NCI-H526 treated with DMSO at 0.1 percent for 48 hours (cell line): ENCODE measurements around the gene TLCD2.
A peak's percentile ranks its signal among the peaks of the same experiment; 100 is the strongest.
"Not testable (repeated sequence)": the region's sequence is repeated elsewhere in the genome, so short reads cannot be mapped to it uniquely, and the experiment has no call there.

Source experiments
- DNase-seq: peaks from one replicate; lab custom pipeline; 2025; lab: John Stamatoyannopoulos, UW

TLCD2 gene

DNA sequence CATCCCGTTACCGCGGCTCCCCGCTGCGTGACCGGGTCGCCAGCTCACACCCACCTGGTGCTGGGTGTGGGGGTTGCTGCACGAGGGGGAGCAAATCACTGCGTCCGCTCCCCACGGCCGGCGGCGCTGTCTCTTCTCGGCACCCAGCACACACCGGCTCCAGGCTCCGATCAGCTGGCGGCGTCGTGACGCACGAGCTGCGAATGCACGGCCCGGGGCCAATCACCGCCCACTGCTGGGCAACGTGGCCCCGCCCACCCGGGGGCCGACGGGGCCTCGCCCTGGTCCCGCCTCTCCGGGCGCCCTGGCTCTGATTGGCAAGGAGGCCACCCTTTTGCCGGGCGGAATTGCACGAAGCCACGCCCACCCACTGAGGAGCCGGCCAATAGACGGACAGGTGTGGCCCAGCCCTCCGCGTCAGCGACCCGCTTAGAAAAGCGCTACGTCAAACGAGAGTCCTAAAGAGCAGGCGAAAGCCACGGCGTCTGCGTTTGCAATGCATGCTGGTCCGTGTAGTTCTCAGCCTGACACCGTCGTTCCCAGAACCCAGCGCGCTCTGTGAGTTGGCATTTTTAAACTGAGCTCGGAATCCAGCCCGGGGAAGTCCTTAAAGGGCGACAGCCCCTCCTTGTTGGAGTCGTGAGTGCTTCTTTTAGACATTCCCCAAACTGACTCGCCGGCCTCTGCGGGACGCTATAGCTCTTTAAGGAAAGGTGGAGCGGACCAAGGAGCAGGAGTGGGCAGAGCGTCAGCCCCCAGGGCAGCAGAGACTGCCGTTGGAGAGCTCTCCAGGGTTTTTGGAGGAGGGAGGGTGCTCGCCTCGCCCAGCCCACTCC, 6.1 kb upstream of the TLCD2 start:
- DNase-seq: peak; percentile 97

DNA sequence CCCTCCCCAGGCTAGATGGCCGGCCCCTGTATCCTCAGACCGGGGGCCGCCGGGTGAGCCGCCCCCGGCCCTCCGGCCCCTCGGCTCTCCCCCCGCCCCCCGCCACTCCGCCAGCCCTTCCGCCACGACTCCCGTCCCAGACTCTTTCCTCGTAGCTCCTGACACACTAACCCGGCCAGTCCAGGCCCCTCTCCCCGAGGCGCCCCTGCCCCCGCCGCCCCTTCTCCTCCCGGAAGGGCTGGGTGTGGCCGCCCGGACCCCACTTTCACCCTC, 5.6 kb upstream of the TLCD2 start:
- DNase-seq: no peak

DNA sequence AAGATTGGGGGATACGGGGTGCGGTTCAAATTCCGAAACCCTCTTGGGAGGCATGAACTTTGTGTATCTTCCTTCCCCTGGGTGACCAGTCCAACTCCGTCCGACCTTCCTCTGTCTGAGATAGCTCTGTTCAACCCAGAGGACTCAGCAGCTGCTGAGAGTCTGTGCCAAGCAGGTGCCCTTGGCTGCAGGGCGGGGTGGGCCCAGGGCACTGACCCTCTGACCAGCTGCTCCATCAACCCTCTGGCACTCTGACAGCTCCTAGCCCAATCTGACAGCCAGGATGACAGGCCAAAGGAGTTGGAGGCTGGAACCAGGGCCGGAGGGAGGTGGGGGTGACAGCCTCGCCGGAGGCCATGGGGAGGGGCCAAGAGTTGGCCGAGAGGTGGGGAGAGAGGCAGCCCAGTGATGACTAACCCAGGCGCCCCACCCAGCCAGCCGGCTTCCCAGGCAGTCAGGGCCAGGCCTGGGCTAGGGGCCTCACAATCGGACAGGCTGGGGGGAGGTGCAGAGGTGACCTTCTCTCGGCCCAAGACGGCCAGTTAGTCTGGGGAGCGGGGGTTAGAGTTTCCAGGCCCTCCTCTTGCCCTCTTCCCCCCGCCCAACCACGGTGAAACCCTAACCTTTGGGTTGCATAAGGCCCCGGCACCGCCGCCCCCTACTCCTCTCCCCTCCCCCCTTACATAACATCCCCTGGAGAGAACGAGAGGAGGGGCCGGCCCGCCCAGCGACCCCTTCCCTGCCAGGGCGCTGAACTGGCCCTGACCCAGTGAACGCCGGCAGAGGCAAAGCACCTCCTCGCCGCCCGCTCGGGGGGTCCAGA, 5.0 kb upstream of the TLCD2 start:
- DNase-seq: no peak

DNA sequence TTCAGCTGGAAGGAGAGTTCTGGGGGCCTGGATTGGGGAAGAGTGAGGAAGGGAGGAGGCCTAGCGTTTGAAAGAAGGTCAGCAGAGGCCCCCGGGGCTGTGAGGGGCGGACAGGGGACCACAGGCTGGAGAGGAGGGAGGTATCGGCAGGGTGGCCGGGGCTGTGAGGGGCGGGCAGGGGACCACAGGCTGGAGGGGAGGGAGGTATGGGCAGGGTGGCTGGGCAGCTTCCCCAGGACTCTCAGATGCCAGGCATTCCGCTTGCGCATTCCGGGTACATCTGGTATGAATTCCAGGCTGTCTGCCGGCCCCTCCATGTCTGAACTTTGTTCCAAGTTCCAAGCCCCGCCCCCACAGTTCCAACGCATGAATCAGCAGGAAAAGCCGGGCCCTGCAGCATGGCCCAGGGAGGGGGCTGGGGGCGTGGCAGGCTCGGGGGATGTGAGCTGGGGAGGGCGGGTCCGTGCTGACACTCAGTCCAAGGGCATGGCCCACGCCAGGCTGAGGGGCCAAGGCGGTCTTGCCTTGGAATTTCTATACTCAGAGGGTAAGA, 4.3 kb upstream of the TLCD2 start:
- no peak for DNase-seq

DNA sequence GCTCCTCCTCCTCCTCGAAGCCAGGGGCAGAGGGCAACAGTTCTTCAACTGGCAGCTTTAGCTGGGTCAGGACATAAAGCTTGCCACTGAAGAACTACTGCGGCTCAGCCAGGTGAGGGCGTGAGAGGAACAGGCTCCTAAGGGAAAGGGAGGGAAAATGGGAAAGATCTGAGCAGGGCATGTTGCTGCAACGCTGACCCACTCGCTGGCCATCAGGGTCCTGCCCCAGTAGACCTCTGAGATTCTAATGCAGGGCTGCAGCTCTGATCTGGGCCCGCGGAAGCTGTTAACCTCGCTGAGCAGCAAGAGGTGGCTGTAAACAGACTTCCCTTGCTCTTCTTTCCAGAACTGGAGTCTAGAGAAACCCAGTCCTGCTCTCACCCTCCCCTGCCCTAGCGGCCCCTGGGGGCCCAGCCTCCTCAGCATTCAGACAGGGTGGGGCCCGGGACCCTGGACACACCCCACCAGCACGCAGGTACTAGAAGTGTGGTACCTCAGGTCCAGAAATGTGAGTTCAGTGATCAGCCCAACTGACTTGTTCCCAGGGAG, 3.8 kb upstream of the TLCD2 start:
- DNase-seq: peak; percentile 30

DNA sequence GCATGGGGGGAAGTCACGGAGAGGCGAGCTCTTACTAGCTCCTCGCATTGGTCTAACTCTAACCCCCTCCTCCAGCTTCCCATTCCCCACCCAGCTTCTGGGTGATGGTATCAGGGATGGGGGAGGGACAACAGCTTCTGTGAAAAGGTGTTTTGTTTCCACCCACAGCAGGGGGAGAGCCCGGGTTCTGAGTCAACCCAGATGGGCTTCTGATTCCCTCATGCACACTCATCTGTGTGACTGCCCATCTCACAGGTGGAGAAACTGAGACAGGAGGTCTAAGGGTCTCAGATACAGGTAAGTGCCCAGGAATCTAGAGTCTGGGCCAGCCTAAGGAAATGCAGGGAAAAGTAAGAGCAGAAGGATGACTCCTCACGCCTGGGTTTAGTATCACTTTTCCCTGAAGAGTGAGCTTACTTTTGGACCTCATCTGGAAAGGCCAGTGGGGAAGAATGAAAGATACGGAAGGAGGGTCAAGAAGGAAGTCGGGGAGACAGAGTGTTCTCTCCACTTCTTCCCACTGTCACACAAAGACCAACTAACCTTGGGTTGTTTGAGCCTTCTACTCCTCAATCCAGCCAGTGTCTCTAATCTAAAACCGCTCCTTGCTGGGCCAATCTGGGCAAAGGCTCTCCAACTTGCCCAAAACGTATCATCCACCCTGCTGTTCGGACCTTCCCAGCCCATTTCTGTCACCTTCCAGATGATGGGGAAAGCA, 3.1 kb upstream of the TLCD2 start:
- DNase-seq: no peak

DNA sequence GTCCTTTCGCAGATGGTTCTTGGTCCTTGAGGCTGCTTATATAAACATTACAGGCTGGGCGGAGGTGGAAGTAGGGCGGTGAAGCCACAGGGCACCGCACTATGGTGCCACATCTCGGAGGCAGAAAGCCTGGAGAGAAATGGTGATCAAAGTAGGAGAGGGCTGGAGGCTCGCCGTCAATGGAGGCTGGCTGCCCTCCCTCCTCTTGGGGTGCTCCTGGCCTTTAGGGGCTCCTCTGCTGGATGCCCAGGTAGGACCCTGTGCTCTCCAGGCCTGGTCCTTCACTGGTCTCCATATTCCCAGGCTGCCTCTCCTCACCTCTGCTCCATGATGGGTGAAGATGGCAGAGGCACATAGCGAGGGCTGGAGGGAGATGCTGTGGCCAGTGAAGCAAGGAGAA, 2.1 kb upstream of the TLCD2 start:
- DNase-seq: no peak

DNA sequence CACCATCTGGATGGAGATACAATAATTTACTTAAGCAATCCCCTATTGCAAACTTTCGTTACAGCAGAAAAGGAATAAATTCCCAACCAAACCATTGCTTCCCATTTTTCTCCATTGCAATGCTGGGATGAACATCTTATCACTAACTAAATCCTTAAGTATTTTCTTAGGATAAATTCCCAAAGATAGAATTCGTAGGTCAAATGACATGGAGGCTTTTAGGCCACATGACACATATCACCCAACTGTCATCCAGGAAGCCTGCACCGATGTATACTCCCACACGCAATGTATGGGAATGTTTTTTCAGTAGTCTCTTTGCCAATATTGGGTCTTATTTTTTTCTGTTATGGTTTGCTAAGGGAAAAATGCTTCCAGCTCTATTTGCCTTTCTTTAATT, 1.6 kb upstream of the TLCD2 start:
- no peak for DNase-seq

DNA sequence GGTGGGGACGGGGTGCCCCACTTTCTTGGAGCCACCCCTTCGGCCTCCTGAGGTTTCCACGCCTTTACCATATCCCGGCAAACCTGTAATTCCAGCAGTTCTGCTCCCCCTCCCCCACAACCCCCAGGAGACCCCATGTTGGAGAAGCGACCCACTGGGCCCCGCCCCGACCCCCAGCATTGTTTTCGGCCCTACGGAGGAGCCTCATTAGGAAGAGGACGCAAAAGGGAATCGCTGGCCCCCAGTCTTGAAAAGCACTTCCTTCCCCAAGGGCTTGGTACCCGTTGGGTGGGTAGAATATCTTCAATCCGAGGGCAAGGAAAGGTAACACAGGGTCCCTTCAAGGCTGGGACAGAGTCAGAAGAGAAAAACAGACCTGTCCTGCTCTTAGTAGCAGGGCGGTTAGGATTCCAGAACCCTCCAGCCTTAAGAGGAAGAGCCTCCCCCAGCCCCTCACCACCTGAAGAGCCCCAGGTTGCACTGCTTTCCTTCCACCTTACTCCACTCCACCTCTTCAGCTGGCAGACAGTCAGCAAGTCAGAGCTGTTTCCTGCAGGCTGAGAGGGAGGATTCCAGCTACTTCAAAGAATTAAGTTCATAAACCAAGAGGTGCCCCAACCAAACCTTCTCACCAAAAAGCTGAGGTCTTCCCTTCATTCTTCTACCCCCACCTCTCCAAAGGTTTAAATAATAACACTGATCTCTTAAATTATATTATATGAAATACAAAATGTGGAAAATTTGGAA, 803 bp upstream of the TLCD2 start:
- no peak for DNase-seq

DNA sequence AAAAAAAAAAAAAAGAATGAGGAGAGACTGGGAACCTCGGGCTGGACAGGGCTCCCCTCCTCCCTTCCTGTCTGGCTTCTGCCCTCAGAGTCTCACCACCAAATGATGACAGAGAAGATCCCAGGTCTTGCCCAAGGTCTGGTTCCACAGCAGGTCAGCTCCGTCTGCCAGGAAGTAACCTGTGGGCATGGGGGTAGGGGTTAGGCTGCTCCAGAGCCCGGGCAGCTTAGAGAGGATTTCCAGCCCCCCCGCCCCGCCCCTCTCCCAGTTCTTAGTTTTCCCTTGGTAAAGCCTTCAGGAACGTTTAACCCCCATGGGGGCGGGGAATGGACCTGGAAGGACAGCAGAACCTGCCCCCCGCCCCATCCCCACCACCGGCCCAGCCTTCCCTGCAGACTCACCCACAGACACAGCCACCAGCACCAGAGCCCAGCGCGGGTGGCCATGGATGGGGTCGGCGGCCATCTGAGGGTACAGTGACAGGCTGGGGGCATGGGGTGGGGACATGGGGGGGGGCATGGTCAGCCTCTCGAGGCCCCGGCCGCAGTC, 700 bp downstream of the TLCD2 start:
- DNase-seq: no peak

DNA sequence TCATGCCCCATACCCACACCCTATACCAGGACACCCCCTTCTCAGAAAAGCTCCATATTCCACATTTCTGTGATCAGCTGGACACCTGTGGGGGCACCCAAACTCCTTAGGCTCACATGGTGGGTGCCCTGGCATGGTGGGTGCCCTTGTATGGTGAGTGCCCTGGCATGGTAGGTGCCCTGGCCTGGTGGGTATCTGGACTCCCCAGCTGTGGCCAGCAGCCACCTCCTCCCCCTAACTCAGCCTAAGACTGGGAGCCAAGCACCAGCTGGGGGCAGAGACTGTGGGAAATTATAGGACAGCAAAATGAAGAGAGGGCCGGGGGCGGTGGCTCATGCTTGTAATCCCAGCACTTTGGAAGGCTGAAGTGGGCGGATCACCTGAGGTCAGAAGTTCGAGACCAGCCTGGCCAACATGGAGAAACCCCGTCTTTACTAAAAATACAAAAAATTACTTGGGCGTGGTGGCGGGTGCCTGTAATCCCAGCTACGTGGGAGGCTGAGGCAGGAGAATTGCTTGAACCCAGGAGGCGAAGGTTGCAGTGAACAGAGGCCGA, 1.3 kb downstream of the TLCD2 start:
- not testable (repeated sequence) for DNase-seq

DNA sequence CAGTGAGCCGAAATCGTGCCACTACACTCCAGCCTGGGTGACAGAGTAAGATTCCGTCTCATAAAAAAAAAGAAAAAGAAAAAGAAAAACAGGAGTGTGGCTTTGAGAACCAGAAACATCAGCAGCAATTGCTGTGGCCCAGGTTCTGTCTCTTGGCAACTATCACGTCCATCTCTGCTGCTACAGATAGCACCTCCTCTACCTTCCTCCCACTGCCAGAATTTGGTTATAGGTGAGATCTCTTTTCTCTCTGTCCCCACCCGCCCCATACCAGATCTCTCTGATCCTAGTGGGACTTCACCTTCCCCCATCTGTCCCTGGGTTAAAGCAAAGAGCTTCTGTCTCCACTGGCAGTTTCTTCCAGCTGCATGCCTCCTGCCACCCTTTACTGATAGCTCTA, 3.1 kb downstream of the TLCD2 start:
- DNase-seq: peak; percentile 68

DNA sequence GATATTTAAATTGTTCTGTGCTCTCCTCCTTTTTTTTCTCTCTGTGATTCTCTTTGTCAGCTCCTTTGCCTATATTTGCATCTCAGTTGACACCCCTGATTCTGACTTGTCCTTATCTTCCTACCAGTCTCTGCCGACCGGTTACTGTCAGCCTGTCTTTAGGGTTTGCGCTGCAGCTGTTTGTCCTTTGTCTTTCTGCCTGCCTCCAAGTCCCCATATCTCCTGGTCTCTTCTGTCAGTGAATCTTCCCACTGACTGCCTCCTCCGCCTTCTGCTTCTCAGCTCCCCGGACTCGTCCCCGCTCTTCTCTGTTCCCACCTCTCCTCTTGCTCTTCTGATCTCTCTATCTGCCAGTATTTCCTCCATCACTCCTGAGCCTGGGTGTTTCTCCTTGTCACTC, 5.2 kb downstream of the TLCD2 start:
- DNase-seq: peak; percentile 73

DNA sequence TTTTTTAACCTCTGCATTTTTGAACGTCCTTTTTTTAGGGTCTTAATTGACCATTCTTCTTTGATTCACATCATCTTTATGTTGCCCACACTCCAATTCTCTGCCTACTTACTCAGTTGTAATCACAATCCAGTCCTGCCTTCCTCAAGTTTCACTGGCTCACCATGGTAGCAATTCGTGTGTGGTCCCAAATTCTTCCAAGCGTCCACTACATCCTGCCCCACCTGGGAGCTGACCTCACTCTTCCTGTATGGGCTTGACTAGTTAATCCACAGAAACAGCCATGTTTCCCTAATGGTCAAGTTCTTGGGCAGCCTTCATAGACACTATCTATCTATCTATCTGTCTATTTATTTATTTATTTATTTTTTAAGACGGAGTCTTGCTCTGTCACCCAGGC, 7.1 kb downstream of the TLCD2 start:
- no peak for DNase-seq

DNA sequence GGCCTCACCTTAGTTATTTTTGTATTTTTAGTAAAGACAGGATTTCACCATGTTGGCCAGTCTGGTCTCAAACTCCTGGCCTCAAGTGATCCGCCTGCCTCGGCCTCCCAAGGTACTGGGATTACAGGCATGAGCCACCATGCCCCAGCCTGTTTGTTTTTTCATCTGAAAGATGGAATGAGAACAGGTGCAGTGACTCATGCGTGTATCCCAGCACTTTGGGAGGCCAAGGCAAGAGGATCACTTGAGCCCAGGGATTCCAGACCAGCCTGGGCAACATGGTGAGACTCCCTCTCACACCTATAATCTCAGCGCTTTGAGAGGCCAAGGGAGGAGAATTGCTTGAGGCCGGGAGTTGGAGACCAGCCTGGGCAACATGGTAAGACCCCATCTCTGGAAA, 10.3 kb downstream of the TLCD2 start:
- DNase-seq: not testable (repeated sequence)

DNA sequence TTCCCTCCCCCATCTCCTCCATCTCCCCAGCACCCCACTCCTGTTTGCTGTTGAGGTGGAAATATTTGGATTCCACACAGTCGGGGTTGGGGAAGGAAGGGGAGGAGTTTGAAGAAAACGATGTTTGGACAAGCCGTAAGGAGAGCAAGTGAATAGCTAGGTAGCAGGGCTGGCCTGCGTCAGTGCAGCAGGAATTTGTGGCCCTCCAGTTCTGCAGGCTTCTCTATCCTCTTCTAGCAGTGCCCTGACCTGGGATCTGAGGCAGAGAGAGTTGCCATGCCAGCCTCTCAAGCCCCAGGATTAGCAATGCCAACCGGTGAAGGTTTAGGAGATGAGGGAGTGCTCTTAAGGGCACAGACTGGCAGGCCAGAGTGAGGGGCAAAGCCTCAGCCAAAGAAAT, 12.5 kb downstream of the TLCD2 start:
- DNase-seq: no peak

DNA sequence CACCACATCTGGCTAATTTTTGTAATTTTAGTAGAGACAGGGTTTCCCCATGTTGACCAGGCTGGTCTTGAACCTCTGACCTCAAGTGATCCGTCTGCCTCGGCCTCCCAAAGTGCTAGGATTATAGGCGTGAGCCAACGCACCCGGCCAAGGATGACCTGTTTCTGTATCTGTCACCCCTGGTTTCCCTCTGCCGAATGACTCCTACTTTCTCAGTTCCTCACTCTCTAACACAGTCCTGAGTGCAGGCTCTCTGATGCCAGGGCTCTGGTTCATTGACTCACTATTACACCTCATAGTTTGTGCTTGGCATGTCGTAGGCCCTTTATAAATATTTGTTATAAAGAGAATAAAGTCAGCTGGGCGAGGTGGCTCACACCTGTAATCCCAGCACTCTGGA, 14.8 kb downstream of the TLCD2 start:
- no peak for DNase-seq

DNA sequence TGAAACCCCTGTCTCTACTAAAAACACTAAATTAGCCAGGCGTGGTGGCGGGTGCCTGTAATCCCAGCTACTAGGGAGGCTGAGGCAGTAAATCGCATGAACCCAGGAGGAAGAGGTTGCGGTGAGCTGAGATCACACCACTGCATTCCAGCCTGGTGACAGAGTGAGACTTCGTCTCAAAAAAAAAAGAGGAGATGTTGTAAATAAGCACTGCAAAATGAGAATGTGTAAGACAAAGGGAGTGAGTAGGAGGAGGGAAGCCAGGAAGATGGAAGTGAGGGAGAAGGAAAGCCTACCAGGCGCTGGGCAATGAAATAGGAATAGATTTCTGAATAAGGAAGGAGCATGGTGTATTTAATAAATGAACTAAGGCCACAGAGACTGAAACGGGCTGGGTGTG, 16.8 kb downstream of the TLCD2 start:
- no peak for DNase-seq

DNA sequence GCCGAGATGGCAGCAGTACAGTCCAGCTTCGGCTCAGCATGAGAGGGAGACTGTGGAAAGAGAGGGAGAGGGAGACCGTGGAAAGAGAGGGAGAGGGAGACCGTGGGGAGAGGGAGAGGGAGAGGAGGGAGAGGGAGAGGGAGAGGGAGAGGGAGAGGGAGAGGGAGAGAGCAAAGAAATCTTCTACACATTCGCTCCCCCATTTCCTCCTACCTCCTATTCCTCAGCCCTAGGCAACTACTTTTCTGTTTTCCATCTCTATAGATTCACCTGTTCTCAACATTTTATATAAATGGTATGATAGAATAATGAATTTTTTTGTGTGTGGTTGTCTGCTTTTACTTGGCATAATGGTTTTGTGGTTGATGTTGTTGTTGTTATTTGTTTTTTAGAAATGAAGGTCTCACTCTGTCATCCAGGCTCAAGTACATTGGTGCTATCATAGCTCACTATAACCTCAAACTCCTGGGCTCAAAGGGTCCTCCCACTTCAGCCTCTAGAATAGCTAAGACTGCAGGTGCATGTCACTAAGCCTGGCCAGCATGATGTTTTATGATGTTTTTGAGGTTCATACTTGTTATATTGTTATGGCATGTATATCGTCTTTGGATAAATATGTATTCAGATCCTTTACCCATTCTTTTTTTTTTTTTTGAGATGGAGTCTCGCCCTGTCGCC, 19.5 kb downstream of the TLCD2 start:
- no peak for DNase-seq

DNA sequence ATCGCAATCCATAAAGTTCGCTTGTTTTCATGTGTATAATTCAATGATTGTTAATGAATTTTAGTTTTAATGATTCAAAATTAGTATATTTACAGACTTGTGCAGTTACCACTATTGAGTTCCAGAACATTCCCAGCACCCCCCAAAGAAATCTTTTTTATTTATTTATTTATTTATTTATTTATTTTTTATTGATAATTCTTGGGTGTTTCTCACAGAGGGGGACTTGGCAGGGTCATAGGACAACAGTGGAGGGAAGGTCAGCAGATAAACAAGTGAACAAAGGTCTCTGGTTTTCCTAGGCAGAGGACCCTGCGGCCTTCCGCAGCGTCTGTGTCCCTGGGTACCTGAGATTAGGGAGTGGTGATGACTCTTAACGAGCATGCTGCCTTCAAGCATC, 21.8 kb downstream of the TLCD2 start:
- DNase-seq: not testable (repeated sequence)
